GM21447 (cell line): Measurements from ENCODE around the gene FAM110C.

Experiments
- ATAC-seq: cut with Tn5 transposase; IDR thresholded peaks from one replicate; pipeline ENCODE4 v1.9.1; 2021; ENCODE audit not compliant: unreplicated experiment

Gene FAM110C

DNA sequence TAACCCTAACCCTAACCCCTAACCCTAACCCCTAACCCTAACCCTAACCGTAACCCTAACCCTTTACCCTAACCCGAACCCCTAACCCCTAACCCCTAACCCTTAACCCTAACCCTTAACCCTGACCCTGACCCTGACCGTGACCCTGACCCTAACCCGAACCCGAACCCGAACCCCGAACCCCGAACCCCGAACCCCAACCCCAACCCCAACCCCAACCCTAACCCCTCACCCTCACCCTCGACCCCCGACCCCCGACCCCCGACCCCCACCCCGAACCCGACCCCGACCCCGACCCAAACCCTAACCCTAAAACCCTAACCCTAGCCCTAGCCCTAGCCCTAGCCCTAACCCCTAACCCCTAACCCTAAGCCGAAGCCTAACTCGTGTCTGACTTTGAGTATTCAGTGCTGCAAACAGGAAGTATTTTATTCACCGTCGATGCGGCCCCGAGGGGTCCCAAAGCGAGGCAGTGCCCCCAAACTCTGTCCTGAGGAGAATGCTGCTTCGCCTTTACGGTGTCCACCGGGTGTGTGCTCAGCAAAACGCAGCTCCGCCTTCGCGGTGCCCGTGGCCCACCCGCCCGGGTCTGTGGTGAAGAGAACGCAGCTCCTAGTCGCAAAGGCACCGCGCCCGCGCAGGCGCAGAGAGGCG, 36.0 kb downstream of the FAM110C start:
- ATAC-seq: no peak
